ENCODE results near the gene AGO1.

- TF ChIP-seq CTCF (IDR thresholded peaks at IDR 0.05; ENCODE audit: poor library complexity, severe bottlenecking) (no peak), RAD21 (conservative IDR thresholded peaks at IDR 0.05) (no peak), EZH2 (IDR thresholded peaks at IDR 0.05; ENCODE audit: borderline replicate concordance, insufficient read depth, low read length, poor library complexity, severe bottlenecking) (no peak), REST (IDR thresholded peaks at IDR 0.05; ENCODE audit: borderline replicate concordance) (no peak), EP300 (conservative IDR thresholded peaks at IDR 0.05; ENCODE audit: poor library complexity, severe bottlenecking) (no peak), SMC3 (conservative IDR thresholded peaks at IDR 0.05; ENCODE audit: poor library complexity) (no peak)
These were observed 33.0 kb upstream of the AGO1 start for GRCh38 chr1:35850051-35850450.

All from neural cell (in vitro differentiated cells).